HEK293T (cell line): Measurements from ENCODE around the gene KL.

Experiments
- BHLHE40 ChIP-seq: fragments of 450-650 bp; IDR thresholded peaks from 2 replicates; pipeline ENCODE4 v1.6.1; 2016; ENCODE audit warnings: mild to moderate bottlenecking, moderate library complexity, borderline replicate concordance
- ELF4 ChIP-seq: fragments of 450-650 bp; IDR thresholded peaks from 2 replicates; pipeline ENCODE4 v1.6.1; 2017; ENCODE audit warnings: antibody characterized with exemption
- FOXA1 ChIP-seq: fragments of 450-650 bp; IDR thresholded peaks from 2 replicates; pipeline ENCODE4 v1.6.1; 2016; ENCODE audit warnings: mild to moderate bottlenecking
- FOXK2 ChIP-seq: fragments of 450-650 bp; IDR thresholded peaks from 2 replicates; pipeline ENCODE4 v1.6.1; 2016; ENCODE audit warnings: mild to moderate bottlenecking
- FOXM1 ChIP-seq: fragments of 450-650 bp; IDR thresholded peaks from 2 replicates; pipeline ENCODE4 v1.6.1; 2017; ENCODE audit warnings: mild to moderate bottlenecking, borderline replicate concordance
- LEF1 ChIP-seq: fragments of 450-650 bp; IDR thresholded peaks from 2 replicates; pipeline ENCODE4 v1.6.1; 2017; ENCODE audit warnings: mild to moderate bottlenecking, borderline replicate concordance
- NFRKB ChIP-seq: fragments of 450-650 bp; IDR thresholded peaks from 2 replicates; pipeline ENCODE4 v1.6.1; 2016; ENCODE audit warnings: mild to moderate bottlenecking, moderate library complexity
- SP1 ChIP-seq: fragments of 450-650 bp; IDR thresholded peaks from 2 replicates; pipeline ENCODE4 v1.6.1; 2017
- SUZ12 ChIP-seq: fragments of 450-650 bp; IDR thresholded peaks from 2 replicates; pipeline ENCODE4 v1.6.1; 2016; ENCODE audit warnings: mild to moderate bottlenecking
- TARDBP ChIP-seq: fragments of 450-650 bp; IDR thresholded peaks from 2 replicates; pipeline ENCODE4 v1.6.1; 2016
- ZNF384 ChIP-seq: fragments of 450-650 bp; IDR thresholded peaks from 2 replicates; pipeline ENCODE4 v1.6.1; 2016
- TF ChIP-seq, protein P1 (sequence below): fragments of 450-650 bp; IDR thresholded peaks from 2 replicates; pipeline ENCODE4 v1.6.1; 2016

DNA sequence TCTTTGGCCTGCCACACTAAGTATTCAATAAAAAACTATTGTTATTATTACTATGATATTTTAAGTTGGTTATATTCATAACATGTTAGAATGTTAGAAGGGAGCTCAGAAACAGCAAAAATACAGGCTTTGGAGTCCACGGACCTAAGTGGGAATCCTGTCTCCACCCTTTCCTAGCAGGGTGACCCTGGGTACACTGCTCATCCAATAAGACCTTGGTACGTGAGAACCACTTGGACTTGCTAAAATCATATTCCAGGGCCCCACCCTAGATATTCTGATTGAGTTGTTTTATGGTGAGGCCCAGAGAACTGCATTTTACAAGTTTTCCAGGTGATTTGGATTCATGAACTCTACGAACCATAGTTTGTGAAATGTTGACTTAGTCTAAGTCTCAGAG is 47.4 kb upstream of the KL start:
- TF ChIP-seq TARDBP: no peak
- no peak for TF ChIP-seq SP1
- TF ChIP-seq, protein P1, sequence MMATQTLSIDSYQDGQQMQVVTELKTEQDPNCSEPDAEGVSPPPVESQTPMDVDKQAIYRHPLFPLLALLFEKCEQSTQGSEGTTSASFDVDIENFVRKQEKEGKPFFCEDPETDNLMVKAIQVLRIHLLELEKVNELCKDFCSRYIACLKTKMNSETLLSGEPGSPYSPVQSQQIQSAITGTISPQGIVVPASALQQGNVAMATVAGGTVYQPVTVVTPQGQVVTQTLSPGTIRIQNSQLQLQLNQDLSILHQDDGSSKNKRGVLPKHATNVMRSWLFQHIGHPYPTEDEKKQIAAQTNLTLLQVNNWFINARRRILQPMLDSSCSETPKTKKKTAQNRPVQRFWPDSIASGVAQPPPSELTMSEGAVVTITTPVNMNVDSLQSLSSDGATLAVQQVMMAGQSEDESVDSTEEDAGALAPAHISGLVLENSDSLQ: no peak
- TF ChIP-seq FOXM1: no peak
- no peak for TF ChIP-seq SUZ12
- no peak for TF ChIP-seq LEF1
- TF ChIP-seq NFRKB: no peak
- TF ChIP-seq FOXK2: no peak
- no peak for TF ChIP-seq FOXA1
- TF ChIP-seq ELF4: no peak
- TF ChIP-seq BHLHE40: no peak
- no peak for TF ChIP-seq ZNF384
